Lower leg skin (tissue), 3 donors: ENCODE data around the gene PLAAT5.

Experiments
- POLR2A ChIP-seq, 2 donors: fragments of 450-650 bp; IDR thresholded peaks; one replicate each; pipeline ENCODE4 v1.6.1; 2016 to 2017; ENCODE audit warnings: antibody characterized with exemption in 2 of 2, mild to moderate bottlenecking in 1 of 2, moderate library complexity in 1 of 2
- TF ChIP-seq, protein P1 (sequence below), 3 donors: fragments of 450-650 bp; IDR thresholded peaks; one replicate each; pipeline ENCODE4 v1.5.1; 2016; ENCODE audit warnings: antibody characterized with exemption in 3 of 3, mild to moderate bottlenecking in 3 of 3, moderate library complexity in 2 of 3

DNA sequence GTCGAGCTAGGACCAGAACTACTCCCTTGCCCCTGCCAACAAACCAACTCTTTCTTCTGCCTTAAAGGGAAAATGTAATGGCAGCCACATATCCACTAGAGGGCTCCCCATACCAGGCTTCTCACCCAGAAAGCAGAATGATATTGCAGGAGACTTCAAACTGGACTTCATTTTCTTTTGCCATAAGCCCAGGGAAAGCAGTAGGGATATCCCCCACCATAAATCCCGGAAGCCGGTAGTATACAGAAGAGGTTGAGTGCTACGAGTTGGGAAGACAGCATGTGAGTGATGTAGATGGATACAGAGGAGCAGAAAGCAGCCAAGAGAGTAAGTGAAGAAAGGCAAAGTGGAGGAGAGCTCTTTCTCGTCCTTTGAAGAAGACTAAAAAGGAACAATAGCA is 12.1 kb downstream of the PLAAT5 start:
- TF ChIP-seq, protein P1, sequence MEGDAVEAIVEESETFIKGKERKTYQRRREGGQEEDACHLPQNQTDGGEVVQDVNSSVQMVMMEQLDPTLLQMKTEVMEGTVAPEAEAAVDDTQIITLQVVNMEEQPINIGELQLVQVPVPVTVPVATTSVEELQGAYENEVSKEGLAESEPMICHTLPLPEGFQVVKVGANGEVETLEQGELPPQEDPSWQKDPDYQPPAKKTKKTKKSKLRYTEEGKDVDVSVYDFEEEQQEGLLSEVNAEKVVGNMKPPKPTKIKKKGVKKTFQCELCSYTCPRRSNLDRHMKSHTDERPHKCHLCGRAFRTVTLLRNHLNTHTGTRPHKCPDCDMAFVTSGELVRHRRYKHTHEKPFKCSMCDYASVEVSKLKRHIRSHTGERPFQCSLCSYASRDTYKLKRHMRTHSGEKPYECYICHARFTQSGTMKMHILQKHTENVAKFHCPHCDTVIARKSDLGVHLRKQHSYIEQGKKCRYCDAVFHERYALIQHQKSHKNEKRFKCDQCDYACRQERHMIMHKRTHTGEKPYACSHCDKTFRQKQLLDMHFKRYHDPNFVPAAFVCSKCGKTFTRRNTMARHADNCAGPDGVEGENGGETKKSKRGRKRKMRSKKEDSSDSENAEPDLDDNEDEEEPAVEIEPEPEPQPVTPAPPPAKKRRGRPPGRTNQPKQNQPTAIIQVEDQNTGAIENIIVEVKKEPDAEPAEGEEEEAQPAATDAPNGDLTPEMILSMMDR (IDR thresholded peaks at IDR 0.05): peak in 1 of 3 donors; percentile 65
- no peak for TF ChIP-seq POLR2A (IDR thresholded peaks at IDR 0.05)
